Stimulated activated CD8-positive, alpha-beta memory T cell treated with anti-CD3 and anti-CD28 coated beads, Interleukin-2, amount 100 ng/mL, for 48 hours (primary cell): ENCODE data around the gene EVI5.

Source experiments
- DNase-seq, 2 donors: peaks; one replicate each; pipeline ENCODE4 v3.0.0-alpha.2; 2020; ENCODE audit warnings: low read depth in 2 of 2

Gene EVI5

DNA sequence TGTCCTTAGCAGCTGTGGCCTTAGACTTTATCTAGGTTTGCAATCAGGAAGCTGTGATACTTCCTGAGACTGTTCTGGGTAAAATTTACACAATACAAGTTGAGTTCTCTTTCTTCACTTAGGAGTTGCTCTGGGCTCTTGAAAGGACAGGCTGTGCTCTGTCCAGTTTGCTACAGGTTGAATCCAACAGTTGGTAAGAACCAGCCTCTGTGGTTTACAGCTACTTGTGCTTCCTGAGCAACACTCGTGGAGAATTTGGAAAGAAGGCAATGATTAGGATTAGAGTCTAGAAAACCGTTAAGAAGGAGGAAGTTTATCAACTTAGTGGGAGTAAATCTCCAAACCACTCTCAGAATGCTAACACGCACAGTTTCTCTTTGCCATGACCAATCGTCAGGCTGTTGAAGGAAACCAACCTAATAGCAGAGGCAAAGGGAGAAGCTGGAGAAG lies 325.0 kb downstream of the EVI5 start:
- no peak for DNase-seq
